Activated CD8-positive, alpha-beta memory T cell treated with anti-CD3 and anti-CD28 coated beads, Interleukin-2, amount 50 U/mL, for 4 hours (primary cell): ENCODE data around the gene TNFRSF11A.

Experiments used
- DNase-seq: peaks from one replicate; pipeline ENCODE4 v3.0.0-alpha.2; 2020

Gene TNFRSF11A

DNA sequence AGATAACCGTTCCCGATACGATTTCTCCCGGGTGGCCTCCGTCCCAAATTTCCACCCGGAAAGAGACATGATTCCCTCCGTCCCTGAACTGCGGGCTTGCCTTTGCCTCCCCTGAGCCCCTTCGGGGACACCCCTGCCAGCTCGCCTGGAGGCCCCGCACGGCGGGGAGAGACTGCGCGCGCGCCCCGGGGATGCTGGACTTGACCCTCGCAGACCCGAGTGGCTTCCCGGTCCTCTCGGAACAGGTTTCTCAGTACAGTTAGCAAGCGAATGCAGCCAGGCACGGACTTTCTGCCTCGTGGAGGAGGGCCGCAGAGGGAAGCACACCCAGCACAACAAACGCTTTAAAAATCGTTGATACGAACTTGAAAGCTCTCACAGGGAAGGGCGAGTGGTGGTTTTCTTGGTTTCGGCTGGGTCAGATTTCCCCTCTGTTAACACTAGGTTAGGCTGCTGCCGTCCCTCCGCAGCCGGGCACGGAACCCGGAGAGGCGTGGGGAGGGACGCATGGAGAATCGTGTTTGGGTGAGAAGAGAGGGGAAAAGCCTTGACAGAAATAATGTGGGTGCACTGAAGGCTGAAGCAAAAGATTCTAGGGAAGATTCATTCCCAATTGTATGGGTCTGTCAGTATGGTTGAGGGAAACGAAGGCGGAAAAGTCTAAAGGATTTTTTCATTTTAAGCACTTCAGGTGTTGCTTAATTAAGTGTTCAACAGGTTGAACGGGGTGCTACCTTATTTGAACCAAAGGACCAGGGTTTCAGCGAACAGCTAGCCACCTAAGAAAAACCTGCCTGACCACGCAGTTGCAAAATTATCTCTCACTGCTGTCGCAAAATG, 916 bp downstream of the TNFRSF11A start:
- DNase-seq = peak; percentile 24

DNA sequence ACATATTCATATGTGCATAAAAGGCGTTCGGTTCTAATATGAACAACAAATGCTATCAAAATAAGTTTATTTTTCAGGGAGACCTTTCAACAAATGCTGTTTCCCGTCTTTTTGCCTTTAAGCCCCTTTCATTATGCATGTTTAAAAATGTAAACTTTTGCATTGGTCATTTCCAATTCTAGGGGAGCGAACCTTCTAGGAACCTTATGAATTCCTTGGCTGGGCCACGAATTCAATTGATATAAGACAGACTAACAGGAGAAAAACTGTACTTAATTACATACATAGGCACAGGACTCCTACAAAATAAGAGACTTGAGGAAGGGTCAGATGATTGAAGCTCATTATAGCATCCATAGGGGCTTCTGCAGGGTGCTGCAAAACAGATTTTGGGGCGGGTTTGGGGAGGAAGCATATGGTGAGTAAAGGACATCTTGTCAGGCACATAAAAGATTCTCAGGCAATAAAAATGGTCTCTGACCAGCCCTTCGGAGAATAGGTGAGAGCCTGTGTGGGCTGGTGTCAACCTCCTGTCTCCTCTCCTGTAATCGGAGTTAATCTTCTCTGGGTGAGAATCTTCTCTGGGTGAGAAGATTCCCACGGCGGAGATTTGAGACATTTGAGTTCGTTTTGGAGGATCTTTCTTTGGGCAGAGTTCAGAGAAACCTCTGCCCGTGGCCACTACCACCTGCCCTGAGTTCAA, 1.7 kb downstream of the TNFRSF11A start:
- DNase-seq = no peak

DNA sequence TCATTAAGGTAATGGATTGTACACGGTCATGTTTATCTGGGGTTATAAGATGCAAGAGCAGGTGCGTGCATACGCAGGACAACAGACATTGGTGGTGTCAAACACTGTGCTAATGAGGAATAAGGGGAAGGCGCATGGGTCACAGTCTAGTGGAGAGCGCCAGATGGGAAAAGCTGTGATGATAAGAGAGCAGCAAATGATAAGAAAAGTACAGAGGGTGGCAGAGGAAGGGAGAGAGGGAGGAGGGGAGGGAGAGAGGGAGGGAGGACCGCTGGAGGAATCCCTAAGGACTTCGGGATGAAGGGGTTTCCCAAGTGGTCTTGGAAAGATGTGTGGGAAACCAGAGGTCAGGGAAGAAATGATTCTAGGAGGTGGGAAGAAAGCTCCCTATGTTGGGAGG, 2.9 kb downstream of the TNFRSF11A start:
- no peak for DNase-seq

DNA sequence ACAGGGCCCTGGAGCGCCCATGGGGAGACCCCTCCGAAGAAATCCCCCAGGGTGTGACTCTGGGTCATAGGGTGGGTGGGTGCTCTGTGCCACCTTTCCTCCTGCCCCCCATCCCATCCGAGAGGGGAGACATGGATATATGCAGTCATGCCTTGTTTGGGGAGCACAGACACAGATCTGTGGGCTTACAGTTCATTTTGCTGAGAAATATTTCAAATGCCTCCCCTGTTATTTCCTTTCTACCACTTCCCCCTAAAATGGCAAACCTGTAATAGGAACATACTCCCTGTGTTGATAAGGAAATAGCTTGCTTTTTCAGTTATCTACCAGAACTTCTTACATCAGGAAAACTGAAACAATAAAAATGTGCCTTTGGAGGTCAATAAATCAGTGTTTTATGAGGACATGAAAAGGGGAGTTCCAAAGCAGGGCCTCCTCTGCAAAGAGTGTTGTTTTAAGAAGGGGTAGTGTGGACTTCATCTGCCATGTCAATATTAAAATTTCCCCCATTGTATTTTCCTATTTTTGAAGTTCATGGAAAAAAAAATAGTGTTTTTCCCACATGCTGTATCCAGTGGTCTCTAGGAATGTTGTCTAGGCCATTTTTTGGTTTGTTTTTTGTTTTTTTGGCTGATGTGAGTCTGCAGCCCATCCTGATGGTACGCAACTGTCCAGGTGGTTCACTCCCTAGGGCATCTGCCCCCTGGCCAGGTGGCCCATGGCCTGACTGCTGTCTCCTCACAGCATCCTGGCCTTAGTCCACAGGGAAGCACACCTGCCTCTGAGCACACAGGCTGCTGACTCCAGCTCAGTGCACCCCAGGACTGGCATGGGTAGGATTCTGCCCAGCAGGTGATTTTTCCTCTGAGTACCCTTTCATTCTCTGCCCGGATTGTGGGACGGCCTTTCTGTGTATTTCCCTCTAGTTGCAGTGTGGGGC, 3.7 kb downstream of the TNFRSF11A start:
- no peak for DNase-seq

DNA sequence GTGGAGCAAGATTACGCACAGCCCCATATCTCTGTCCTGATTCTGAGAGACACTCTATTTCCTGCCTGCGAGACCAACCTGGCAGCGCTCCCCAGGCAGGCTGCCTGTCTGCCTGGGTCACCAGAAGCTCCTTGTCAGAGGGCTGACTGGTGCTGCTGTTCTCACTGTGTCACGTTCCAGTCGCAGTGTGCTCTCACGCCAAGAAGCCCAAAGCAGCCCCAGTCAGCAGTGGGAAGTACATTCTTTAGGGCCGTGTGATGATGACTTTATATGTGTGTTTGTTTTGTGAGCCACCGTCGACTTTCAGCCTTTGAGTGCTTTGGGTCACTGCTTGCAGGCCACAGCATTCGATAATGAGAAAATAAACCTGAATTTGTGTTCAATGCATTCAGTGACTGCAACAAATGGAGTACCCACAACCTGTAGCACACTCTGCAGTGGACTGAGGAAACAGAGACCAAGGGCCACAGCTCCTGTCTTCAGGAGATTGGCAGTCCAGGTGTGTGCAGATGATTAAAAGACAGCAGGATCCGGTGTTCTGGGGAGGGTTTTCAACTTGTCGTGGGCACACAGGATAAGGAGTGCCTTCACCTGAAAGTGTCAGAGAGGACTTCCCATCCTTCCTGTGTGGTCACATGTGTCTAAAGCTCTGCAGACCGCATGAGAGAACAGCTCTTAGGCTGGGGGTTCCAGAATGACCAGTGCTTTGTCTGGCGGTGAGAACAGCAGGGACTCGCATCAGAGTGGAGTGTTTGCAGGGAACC, 4.8 kb downstream of the TNFRSF11A start:
- no peak for DNase-seq

DNA sequence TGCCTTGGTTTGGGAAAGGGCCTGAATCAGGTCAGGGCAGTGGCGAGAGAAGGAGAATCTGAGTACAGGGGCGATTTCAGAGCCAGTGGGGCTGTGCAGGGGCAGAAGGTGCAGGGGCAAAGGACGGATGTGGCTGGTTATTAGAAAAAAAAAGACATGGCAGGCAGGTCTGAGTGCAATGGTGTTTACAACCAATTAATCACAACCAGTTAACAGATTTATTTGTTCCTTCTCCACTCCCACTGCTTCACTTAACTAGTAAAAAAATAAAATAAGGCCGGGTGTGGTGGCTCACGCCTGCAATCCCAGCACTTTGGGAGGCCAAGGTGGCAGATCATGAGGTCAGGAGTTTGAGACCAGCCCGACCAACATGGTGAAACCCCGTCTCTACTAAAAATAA, 5.5 kb downstream of the TNFRSF11A start:
- DNase-seq = no peak

DNA sequence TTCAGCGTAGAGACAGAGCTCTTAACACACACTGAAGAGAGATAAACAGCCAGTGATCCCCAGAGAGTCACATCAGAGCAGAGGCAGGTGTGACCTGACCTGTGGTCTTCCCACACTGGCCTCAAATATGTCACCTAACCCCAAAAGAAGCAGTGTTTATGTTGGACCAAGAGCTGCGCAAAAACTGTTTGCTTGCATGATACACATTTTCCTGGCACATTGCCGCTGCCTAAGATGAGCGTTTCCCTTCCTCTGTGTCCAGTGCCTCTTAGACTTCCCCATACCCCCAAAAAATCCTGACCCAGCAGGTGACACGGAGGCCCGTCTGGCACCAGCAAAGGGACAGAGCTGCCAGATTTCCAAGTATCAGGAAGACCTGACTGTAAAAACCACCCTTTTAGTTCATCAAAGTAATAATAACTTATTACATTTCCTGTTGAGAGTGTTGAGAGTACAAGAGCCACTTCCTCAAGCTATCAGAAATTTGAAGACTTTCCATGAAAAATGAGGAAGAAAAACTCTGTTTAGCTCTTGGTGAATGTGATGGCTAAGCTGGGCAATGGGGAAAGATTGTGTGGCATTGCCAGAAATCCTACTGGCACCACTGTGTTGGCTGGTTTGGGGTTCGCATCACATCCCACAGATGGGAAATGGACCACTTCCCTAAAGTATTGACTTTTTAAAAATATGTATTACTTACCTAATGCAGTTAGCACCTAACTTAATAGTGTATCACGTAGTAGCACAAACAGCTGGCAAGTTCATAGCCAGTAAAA, 6.7 kb downstream of the TNFRSF11A start:
- no peak for DNase-seq

DNA sequence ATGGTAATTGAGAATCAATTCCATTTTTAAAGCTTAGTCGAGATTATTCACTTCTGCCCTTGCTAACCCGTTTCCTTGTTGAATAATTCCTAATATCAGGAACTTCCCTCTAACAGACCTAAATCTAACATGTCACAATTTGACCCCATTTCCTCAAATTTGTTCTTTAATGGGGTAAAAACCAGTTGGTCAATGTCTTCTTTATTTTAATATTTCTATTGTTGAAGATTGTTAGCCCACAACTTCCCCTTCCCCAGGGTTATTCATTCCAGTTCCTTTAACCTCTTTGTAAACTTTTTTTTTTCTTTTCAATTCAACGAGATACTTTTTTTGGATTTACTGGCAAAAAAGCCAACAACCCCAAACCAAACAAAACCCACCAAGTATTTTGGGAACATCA, 7.3 kb downstream of the TNFRSF11A start:
- no peak for DNase-seq

DNA sequence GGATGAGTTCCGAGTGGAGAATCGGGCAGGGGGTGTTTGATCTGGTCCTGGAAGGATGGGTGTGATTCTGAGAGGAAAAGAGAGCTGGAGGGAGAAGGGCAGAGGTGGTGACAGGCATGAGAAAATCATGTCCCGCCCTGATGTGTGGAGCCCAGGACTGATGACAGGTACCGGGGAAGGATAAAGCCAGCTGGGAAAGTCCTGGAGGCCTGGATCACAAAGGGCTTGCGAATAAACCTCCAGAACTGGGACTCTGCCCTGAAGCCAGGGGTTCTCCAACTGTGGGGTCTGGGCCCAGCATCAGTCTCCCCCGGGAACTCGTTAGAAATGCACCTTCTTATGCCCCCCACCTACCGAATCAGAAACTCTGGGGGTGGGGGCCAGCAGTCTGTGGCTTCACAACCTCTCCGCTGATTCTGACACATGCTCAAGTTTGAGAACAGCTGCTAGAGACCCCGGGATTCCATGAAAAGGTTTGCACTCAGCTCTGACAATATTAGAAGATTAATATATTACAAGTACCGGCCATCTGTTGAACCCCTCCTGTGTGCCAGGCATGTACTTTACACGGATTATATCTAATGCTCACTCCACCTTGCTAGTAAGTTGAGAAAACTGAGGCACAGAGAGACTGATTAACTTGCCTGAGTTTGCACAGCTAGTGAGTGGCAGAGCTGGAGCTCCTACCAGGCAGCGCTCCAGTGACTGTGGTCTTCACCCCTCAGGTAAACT, 8.0 kb downstream of the TNFRSF11A start:
- DNase-seq = no peak

DNA sequence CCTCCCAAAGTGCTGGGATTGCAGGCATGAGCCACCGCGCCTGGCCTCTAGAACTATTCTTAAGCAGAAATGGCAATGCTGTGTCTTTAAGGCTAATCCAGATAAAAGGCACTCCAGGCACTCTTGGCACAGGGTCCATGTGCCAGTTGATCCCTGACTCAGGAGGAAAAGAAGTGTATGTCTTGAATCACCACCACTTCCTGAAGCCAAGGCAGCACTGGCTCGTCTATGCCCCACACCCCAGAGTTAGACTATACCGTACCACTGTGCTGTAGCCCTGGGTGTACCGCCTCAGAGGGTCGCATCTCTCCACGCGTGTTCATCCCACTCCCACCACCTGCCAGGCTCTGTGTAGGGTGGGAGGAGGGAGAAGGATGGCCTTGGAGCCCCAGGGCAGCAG, 9.0 kb downstream of the TNFRSF11A start:
- no peak for DNase-seq

DNA sequence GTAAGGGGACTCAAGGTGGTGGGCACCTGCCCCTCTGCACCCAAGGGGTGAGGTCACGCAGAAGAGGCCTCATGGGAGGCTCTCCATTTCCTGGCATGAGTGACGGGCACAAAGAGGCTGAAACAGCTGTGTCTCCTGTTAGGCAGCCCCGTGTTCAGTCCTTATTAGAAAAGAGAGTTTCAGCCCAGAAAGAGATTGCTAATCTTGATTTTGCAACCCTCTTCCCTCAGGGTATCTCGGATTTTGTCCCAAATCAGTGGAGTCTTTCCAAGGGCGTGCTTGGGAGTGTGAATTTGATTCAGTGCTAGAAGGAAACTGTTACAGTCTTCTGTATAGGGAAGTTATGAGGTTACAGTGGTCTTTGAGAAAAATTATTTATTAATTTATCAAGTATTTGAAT, 10.4 kb downstream of the TNFRSF11A start:
- no peak for DNase-seq

DNA sequence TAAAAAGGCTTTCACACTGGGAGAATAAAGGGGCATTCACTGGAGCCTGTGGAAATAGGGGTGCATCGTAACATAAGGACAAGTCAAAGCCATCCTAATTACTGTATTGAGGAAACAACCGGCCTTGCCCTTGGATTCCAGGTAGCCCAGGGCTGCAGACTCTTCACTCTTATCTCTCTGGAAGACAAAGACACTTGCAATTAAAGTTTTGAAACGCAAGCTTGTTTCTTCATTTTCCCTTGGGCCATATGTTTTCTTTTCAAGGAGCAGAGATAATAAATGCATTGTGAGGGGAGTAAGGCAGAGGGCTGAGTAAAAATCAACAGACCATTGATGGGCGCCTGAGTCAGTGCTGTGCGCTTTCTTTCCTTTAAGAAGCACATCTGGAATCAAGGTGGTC, 11.5 kb downstream of the TNFRSF11A start:
- no peak for DNase-seq

DNA sequence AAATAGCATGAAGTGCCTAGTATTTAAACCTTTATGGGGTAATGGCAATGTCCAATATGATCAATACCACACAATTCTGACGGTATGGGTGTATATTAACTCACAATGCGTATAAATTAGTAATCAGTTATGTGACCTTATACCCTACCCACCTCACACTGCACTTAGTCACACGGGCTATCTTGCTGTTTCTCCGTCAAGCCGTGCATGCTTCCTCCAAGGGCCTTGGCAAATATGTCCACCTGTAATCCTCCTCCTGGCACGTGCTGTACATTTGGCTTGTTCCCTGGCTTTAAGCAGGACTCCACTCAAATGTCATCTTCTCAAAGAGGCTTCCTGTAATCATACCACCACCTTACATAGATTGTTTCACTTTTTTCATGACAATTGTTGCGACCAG, 12.2 kb downstream of the TNFRSF11A start:
- DNase-seq = no peak

DNA sequence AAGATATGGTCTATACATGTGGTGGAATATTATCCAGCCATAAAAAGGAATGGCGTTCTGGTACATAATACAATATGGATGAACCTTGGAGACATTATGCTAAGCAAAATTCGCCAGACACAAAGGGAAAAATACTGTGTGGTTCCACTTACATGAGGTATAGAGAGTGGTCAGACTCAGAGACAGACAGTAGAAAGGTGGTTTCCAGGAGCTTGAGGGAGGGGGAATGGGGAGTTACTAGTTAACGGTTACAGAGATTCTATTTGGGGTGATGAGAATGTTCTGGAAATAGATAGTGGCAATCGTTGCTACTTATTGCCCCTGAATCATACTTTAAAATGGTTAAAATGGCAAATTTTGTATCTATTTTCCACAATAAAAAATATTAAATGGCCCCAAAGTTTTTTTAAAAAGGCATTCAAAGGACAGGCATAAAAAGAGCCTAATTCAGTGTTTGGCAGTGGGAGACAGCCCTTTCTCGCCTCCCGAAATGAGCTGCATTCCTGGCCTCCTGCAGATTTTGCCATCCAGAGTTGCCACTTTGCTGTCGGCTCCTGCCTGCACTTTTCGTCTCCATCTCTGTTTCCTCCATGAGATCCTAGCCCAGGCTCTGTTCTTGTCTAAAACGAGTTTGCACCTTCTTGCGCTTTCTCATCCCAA, 13.5 kb downstream of the TNFRSF11A start:
- no peak for DNase-seq

DNA sequence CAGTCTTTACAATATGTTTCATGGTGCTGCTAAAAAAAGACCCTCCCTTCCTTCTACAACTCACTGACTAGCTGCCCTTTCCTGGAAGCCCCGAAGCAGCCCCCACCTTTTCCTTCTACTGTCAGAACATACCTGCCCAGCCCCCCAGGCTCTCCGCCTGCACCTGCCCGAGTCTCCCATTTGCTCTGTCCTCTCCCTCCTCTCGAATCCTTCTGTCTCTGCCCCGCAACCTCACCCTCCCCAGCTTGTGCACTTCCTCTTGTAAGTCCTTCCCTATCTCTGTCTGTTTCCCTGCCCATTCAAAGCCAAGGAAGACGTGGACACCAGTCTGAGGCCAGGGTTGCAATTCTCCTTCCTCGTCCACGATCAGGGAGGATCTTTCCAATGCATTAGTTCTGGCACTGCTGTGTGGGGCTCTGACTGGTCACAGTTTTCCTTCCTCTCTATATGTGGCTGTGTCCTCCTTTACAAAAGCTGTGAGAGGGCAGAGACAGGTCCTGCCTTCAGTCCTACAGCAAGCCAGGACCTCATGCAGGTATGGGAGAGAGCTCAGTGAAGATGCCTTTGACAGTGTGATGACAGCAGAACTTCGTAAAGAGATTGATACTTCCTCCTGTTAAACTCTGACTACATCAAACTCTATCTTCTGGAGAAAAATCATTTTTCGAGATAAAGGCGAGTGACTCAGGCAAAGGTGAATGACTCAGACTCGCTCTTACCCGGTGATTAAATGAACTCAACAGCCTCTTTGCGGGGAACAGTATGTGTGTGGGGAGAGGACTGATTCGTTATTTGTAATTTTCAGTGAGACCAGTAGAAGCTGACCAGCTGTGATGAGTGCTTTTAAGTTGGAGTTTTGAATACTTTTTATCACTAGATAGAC, 14.2 kb downstream of the TNFRSF11A start:
- DNase-seq = no peak

DNA sequence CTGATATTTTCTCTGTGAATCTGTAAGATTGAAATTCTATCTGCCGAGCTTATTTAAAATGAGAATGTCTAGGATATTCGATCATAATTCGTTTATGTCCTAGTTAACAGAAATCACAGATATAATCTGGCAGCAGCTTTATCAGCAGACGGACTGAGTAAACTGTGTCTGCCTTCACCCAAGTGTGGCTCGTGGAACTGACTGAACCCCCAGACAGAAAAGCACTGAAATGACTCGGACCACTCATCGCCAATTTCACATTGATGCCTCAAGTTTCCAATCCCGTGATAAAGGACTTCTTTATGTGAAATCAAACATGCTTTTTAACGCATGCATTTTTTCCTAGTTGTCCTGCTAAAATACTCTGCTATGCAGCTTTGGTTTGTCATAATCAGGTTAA, 15.9 kb downstream of the TNFRSF11A start:
- DNase-seq = no peak

DNA sequence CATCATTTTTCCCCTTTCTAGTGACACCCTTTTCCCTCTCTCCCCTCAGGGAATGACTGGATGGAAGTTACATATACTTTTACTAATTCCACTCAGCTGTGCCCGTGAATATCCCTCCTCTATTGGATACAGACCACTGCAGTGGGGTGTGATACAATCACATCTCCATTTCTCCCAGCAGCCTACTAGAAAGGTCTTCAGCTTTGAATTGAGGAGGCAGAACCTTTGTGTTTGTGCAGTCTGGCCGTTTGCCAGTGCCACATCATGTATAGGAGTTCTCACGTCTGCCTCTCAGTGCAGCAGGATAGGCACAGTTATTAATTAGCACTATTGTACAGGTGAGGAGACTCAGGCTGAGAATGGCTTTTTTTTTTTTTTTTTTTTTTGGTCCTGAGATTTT, 16.4 kb downstream of the TNFRSF11A start:
- no peak for DNase-seq

DNA sequence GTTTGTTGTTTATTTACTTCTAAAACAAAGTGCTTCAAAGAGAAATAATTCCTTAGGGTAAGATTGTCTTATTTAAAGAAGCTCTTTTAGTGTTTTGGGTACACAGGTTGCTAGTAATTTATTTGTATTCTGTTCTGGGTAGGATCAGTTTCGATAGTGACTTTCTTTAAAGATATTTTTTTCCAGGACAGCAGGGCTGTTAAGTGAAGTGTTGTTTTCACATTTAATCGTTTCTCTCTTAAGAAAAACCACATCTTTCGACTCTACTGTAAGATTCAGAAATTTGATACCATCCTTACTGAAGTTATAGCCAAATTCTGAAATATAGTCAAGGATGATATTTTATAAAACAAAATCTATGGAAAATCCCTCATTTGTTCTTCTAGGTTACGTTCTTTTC, 17.8 kb downstream of the TNFRSF11A start:
- no peak for DNase-seq

DNA sequence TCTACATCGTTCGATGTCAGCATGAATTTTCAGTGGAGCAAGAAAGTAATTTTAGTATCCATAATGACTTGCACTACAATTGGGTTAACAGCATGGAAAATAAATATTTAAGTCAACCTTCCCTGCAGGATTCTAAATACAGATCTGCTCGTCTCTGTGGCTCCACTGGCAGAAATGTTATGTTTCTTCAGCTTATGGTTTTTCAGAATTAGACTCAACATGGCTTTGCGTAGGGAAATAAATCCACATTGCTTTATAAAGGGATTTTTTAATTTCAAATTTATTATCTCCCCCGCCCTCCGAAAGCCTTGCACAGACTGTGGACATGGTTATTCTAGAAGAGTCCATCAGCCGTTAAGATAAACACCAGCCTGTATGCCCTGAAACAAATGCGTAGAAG, 18.2 kb downstream of the TNFRSF11A start:
- DNase-seq = no peak
